Amygdala (tissue), 56 donors: ENCODE data around the gene TPPP3.
"Not testable (repeated sequence)": the region's sequence is repeated elsewhere in the genome, so short reads cannot be mapped to it uniquely, and the experiment has no call there.

Source experiments
- DNase-seq, 56 donors: peaks; one replicate each; lab custom pipeline; 2025; lab: John Stamatoyannopoulos, UW

The TPPP3 gene

DNA sequence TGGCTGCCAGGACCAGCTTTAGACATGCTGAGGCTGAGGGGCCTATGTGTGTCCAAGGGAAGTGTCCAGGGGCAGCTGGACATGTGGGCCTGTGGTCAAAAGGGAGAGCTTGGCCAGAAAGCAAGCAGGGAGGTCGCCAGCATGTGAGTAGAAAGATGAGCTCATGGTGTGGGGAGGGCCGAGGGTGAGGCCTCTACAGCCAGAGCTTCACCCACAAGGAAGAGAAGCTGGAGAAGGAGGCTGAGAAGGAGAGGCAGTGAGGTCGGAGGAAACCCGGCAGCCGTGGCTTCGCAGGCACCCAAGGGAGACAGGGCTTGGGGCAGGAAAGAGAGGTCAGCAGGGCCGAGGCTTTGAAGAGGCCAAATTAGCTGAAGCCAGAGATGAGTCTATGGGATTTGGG lies 33.7 kb upstream of the TPPP3 start:
- no peak for DNase-seq

- DNase-seq, result no peak
Measured at GRCh38 chr16:67426022-67426421, 32.7 kb upstream of the TPPP3 start.

GRCh38 chr16:67425580-67425979 lies 32.3 kb upstream of the TPPP3 start:
- DNase-seq, result no peak

- DNase-seq, result no peak
Measured at GRCh38 chr16:67425061-67425460, 31.8 kb upstream of the TPPP3 start.

DNA sequence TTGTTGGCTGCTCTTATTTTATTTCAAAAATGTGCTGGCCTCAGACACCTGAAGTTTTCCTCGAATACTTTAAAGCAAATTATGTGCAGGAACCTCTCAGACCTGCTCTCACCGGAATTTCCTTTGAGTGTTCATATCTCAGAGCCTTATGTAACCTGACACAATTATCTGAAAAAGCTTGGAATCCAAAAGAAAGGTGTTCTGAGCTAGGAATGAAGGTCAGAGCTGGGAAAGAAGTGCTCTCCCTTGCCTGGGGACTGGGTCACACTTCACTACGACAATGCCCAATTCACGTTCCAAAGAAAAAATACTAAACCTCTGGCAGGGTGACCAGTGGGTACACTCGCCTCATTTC lies 30.9 kb upstream of the TPPP3 start:
- DNase-seq, result no peak

- no peak for DNase-seq
Measured at GRCh38 chr16:67423611-67424260, 30.4 kb upstream of the TPPP3 start.

GRCh38 chr16:67423015-67423414 lies 29.7 kb upstream of the TPPP3 start:
- no peak for DNase-seq

- DNase-seq, result no peak
Measured at GRCh38 chr16:67421030-67421429, 27.7 kb upstream of the TPPP3 start.

- DNase-seq, result no peak
Measured at GRCh38 chr16:67419931-67420330, 26.6 kb upstream of the TPPP3 start.

- no peak for DNase-seq
Measured at GRCh38 chr16:67419502-67419901, 26.2 kb upstream of the TPPP3 start.

DNA sequence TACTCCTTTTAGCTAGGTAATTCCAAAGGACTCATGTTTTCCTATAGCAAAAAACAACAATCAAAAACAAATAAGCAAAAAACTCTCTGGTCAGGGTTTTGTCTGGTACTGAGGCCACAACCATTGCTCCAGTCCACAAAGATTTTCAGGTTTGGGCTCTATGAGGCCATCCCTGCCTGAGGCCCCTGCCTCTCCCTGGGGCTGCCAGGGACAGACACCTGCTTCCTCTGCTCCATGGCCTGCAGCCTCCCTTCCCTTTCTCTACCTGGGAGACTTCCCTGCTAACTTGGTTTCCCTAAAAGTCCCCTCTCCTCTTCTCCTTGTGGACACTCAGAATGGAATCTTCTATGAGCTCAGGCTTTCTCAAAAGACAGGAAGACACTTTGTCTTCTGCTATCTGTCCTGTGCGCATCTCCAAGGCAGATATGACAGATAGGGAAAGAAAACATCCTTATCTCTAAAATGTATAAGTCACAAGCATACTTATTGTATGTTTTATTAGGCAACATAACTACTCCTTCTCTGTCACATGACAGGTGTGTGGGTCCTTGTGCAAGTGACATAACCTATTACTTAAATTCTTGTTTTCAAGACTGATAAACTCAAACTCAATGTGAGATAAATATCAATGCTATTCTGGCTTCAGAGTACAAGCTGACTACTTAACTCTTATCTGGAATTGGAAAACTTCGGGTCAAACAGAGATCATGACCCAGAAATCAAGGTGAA lies 24.2 kb upstream of the TPPP3 start:
- DNase-seq, result no peak

GRCh38 chr16:67415872-67416793 lies 22.8 kb upstream of the TPPP3 start, which contains the start of gene ZDHHC1:
Gene ZDHHC1, minus strand, starts transcription at chr16:67416477. Its CDS starts 8,702 bp downstream, at chr16:67407775.
- DNase-seq, result peak in 43 of 56 donors; percentile 19 to 81 (median 54)

- DNase-seq, result not testable (repeated sequence)
Measured at GRCh38 chr16:67415421-67415820, 22.1 kb upstream of the TPPP3 start.

GRCh38 chr16:67413978-67414911 lies 20.9 kb upstream of the TPPP3 start:
- DNase-seq, result no peak

DNA sequence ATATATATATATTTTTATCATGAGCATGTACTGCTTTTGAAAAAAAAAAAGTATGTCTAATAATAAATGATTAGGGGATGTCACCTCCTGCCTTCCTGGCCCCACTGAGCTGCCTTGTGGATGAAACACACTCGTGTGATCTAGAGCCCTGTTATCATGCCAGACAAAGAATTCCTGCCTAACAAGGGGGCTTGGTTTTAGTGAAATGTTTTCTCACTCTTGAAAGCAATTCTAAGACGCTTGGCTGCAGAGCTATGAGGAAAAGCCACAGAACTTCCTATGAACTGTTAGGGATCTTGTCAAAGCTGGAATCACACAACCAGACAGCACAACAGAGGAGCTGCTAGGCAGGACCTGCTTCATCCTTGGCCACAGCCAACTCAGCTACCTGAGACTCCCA lies 19.0 kb upstream of the TPPP3 start:
- no peak for DNase-seq

DNA sequence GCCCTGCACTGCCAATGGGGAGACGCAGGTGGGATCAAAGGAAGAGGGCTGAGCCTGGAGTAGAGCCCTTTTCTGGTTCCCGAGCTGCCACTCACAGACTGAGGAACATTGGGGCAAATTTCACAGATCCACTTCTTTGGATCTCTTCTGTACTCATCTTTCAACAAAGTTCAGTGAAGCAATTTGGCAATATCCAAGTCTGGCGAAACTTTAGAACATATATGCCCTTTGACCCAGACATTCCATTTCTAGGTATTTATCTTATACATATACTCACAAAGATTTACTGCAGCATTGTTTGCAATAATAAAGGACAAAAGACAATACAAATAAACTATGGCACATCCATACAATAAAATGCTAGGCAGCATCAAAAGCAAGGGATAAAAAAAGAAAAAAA lies 18.0 kb upstream of the TPPP3 start:
- DNase-seq, result no peak

- no peak for DNase-seq
Measured at GRCh38 chr16:67409631-67410030, 16.3 kb upstream of the TPPP3 start.

DNA sequence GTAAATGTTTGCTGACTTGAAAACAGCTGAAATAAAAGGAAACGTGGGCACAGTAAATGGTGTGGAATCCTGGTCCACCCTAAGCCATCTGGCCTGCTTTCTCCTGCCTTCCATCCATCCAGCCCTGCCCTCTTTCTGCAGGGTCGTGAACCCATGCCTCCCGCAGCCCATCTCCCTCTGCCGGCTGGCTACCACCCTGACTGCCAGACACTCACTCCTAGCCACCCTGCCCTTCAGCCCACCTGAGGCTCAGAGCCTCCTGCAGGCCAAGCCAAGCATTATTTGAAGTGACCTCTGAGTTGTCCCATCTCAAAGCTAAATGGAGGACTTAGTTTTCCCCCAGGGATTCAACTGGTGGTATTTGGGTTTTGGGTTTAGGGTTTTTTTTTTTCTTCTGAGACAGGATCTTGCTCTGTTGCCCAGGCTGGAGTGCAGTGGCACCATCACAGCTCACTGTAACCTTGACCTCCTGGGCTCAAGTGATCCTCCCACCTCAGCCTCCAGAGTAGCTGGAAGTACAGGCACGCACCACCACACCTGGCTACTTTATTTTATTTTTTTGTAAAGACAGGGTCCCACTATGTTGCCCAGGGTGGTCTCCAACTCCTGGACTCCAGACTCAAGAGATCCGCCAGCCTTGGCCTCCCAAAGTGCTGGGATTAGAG lies 14.6 kb upstream of the TPPP3 start:
- no peak for DNase-seq

- no peak for DNase-seq
Measured at GRCh38 chr16:67407176-67407787, 14.0 kb upstream of the TPPP3 start.
